Tibial nerve (tissue), 3 donors: Measurements from ENCODE around the gene AAK1.

Experiments
- CTCF ChIP-seq, 5 experiments: fragments of 200-600 bp in 3 of 5; fragments of 450-650 bp in 2 of 5; sonication (generic) in 3 of 5; IDR thresholded peaks; one replicate each; pipeline ENCODE4 v1.5.1; 2016 to 2019; ENCODE audit warnings: antibody characterized with exemption in 5 of 5, mild to moderate bottlenecking in 3 of 5, moderate library complexity in 2 of 5
- POLR2A ChIP-seq, 2 donors: fragments of 450-650 bp; IDR thresholded peaks; one replicate each; pipeline ENCODE4 v1.6.1; 2017; ENCODE audit warnings: antibody characterized with exemption in 2 of 2, mild to moderate bottlenecking in 2 of 2, moderate library complexity in 2 of 2

- TF ChIP-seq CTCF (IDR thresholded peaks at IDR 0.05) (no peak), POLR2A (IDR thresholded peaks at IDR 0.05) (no peak)
Observed at GRCh38 chr2:69634196-69634821, 9.2 kb downstream of the AAK1 start.
